Ascending aorta (tissue), 2 donors: ENCODE measurements around the gene ANXA3. TPM values are rescaled to one million over a fixed set of nuclear protein-coding genes. Genes with fewer than 3 reads are reported as not detected.

Experiments used
- DNase-seq, 2 donors: peaks; one replicate each; pipeline ENCODE4 v3.0.0-alpha.2; 2019; ENCODE audit warnings: low spot score in 2 of 2
- H3K27ac ChIP-seq, 2 donors: fragments of 200-600 bp; sonication (generic); one replicate each; pipeline ENCODE4 v1.5.1; 2016 to 2017; ENCODE audit warnings: mild to moderate bottlenecking in 1 of 2
- H3K27me3 ChIP-seq: fragments of 200-600 bp; sonication (generic); one replicate; pipeline ENCODE4 v1.5.1; 2017
- H3K36me3 ChIP-seq, 2 donors: fragments of 200-600 bp; sonication (generic); one replicate each; pipeline ENCODE4 v1.5.1; 2016
- H3K4me1 ChIP-seq, 2 donors: fragments of 200-600 bp; sonication (generic); one replicate each; pipeline ENCODE4 v1.5.1; 2016 to 2017; ENCODE audit warnings: mild to moderate bottlenecking in 1 of 2
- H3K4me3 ChIP-seq, 2 donors: fragments of 200-600 bp; sonication (generic); one replicate each; pipeline ENCODE4 v1.5.1; 2016 to 2017; ENCODE audit warnings: mild to moderate bottlenecking in 1 of 2
- H3K9me3 ChIP-seq, 2 donors: fragments of 200-600 bp; sonication (generic); one replicate each; pipeline ENCODE4 v1.5.1; 2016
- intact Hi-C: fragments of 100-400 bp; cut with DNase I; formaldehyde crosslinking; loops from one replicate; pipeline ENCODE4 v1.15.1; 2023
- total RNA-seq: library from RNA; depleted of rRNA; stranded (reverse); fragments of >200 nt; gene quantifications from one replicate; pipeline ENCODE4 v1.1.0, GENCODE V29; 2016
- TF ChIP-seq, protein P1 (sequence below), 3 experiments: fragments of 200-600 bp in 2 of 3; fragments of 450-650 bp in 1 of 3; sonication (generic) in 2 of 3; IDR thresholded peaks; one replicate each; pipeline ENCODE4 v1.5.1; 2016 to 2019; ENCODE audit warnings: antibody characterized with exemption in 3 of 3, mild to moderate bottlenecking in 1 of 3, moderate library complexity in 1 of 3

Gene ANXA3
- total RNA-seq, 1 donor from 2014 or later, result 5.5 TPM

DNA sequence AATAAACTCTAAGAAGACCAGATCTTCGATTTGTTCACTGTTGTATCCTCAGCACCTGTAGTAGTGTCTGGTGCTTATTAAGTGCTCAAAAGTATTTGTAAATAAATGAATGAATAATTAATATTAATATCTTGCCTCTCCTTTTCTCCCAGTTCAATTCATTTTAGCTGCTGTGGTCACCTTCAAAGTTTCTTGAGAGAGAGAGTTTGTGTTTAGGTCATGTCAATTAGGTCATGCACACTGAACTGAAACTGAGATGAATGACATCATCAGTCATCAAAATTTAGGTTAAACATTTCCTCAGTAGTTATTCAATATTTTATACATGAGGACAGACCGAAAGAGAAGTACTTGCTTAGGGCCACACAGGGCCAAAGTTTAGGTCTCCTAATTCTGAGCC is 73.5 kb downstream of the ANXA3 start:
- intact Hi-C loops, result no loop called here
- Histone ChIP-seq H3K27me3 (no peaks in the 10 kb centered on the region), H3K27ac (no peak overlapping the region), H3K4me3 (no peak overlapping the region), H3K4me1 (no peaks in the 10 kb centered on the region), H3K36me3 (no peaks in the 10 kb centered on the region), H3K9me3 (no peaks in the 10 kb centered on the region)
- TF ChIP-seq, protein P1, sequence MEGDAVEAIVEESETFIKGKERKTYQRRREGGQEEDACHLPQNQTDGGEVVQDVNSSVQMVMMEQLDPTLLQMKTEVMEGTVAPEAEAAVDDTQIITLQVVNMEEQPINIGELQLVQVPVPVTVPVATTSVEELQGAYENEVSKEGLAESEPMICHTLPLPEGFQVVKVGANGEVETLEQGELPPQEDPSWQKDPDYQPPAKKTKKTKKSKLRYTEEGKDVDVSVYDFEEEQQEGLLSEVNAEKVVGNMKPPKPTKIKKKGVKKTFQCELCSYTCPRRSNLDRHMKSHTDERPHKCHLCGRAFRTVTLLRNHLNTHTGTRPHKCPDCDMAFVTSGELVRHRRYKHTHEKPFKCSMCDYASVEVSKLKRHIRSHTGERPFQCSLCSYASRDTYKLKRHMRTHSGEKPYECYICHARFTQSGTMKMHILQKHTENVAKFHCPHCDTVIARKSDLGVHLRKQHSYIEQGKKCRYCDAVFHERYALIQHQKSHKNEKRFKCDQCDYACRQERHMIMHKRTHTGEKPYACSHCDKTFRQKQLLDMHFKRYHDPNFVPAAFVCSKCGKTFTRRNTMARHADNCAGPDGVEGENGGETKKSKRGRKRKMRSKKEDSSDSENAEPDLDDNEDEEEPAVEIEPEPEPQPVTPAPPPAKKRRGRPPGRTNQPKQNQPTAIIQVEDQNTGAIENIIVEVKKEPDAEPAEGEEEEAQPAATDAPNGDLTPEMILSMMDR (IDR thresholded peaks at IDR 0.05), result no peak
- no peak for DNase-seq

GRCh38 chr4:78627046-78627965 is 75.7 kb downstream of the ANXA3 start:
- Histone ChIP-seq H3K9me3 (no peaks in the 10 kb centered on the region), H3K27me3 (no peaks in the 10 kb centered on the region), H3K4me1 (no peaks in the 10 kb centered on the region), H3K36me3 (no peaks in the 10 kb centered on the region), H3K27ac (no peak overlapping the region), H3K4me3 (no peak overlapping the region)
- TF ChIP-seq, protein P1 (IDR thresholded peaks at IDR 0.05), result no peak
- intact Hi-C loops, result no loop called here
- DNase-seq, result no peak

GRCh38 chr4:78627966-78628678 is 76.6 kb downstream of the ANXA3 start:
- Histone ChIP-seq H3K36me3 (no peaks in the 10 kb centered on the region), H3K27ac (no peak overlapping the region), H3K4me3 (no peak overlapping the region), H3K27me3 (no peaks in the 10 kb centered on the region), H3K9me3 (no peaks in the 10 kb centered on the region), H3K4me1 (peaks cover 0 to 1% of the 10 kb centered on the region in 2 donors)
- TF ChIP-seq, protein P1 (IDR thresholded peaks at IDR 0.05), result no peak
- intact Hi-C loops, result no loop called here
- DNase-seq, result no peak

DNA sequence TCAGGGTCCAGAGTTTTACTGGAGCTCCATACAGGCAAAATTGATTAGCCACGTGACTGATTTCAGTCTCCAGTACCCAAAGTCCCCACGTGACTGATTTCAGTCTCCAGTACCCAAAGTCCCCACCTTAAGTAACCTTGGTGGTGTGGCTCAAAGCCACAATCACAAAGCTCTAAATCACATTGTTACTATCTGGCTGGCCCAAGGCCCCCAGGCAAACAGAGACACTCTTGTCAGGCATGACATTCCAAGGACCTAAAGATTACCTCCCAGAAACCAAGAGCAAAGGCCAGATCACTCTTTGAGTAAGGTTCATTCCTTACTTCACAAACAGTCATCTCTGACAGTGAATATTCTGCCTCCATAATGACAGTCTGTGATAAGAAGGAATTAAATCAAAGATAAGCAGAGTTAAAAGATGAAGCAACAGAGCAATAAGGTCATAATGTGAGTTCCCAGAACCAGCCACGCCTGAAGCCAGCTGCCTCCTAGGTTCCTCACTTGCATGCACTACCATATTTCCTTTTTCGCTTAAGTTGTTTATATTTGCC is 78.5 kb downstream of the ANXA3 start:
- Histone ChIP-seq H3K4me1 (peaks cover 0 to 7% of the 10 kb centered on the region in 2 donors), H3K27ac (no peak overlapping the region), H3K27me3 (no peaks in the 10 kb centered on the region), H3K9me3 (no peaks in the 10 kb centered on the region), H3K4me3 (no peak overlapping the region), H3K36me3 (no peaks in the 10 kb centered on the region)
- intact Hi-C loops, result loop anchor here (5.0 kb wide), 1 partner anchor 147 kb away; the partner anchor contains the start of gene BMP2K
- DNase-seq, result no peak
- TF ChIP-seq, protein P1 (IDR thresholded peaks at IDR 0.05), result no peak

DNA sequence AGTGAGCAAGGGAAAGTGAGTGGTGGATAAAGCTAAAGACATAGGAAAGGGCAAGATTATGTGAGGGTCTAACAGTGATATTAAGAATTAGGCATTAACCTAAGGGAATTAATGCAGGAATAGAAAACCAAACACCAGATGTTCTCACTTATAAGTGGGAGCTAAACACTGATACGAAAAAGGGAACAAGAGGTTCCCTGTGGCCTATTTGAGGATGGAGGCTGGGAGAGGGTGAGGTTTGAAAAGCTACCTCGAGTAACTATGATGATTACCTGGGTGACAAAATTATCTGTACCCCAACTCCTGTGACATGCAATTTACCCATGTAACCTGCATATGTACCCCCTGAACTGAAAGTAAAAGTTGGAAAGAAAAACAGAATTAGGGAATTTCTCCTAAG is 79.0 kb downstream of the ANXA3 start:
- no peaks in the 10 kb centered on the region for H3K27me3 ChIP-seq
- intact Hi-C loops, result loop anchor here (5.0 kb wide), 1 partner anchor 147 kb away; the partner anchor contains the start of gene BMP2K
- H3K4me3 ChIP-seq, result no peak overlapping the region
- H3K4me1 ChIP-seq, result peaks cover 0 to 7% of the 10 kb centered on the region in 2 donors
- H3K9me3 ChIP-seq, result no peaks in the 10 kb centered on the region
- TF ChIP-seq, protein P1 (IDR thresholded peaks at IDR 0.05), result no peak
- H3K27ac ChIP-seq, result no peak overlapping the region
- no peak for DNase-seq
- H3K36me3 ChIP-seq, result no peaks in the 10 kb centered on the region
